ENCODE results near the gene AMMECR1L.

DNA sequence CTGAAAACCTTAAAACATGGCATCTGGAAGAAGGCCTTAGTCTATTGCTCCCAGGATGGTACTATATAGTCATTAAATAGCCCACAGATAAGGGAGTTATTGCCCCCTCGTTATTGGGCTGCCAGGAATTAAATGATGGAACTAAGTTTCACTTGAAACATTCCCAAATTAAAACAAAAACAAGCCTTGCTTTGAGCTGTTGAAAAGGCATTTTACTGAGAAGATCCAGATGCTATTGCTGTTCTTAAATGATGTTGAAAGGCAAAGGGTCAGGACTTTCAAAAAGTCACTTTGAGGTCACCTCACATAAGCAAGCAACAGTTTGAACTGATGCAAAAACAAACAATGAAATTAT lies 2.0 kb upstream of the AMMECR1L start:
- TF ChIP-seq RELA (IDR thresholded peaks at IDR 0.05; ENCODE audit: borderline replicate concordance, partially characterized antibody) (no peak), FOXM1 (IDR thresholded peaks at IDR 0.05; ENCODE audit: low read depth, low read length) (no peak), EGR1 (IDR thresholded peaks at IDR 0.05; ENCODE audit: borderline replicate concordance in 1 of 2, low read depth in 2 of 2, low read length in 2 of 2) (no peak), SMC3 (IDR thresholded peaks at IDR 0.05; ENCODE audit: borderline replicate concordance, low read length) (no peak), KAT2A (conservative IDR thresholded peaks at IDR 0.05; ENCODE audit: control insufficient read depth, low read depth, low read length) (no peak), NFYB (IDR thresholded peaks at IDR 0.05; ENCODE audit: insufficient read depth, low read depth, low read length) (no peak), CREM (IDR thresholded peaks at IDR 0.05; ENCODE audit: low read depth) (no peak), POLR2AphosphoS5 (IDR thresholded peaks at IDR 0.05; ENCODE audit: low read length) (no peak), EP300 (IDR thresholded peaks at IDR 0.05; ENCODE audit: borderline replicate concordance in 1 of 2, control insufficient read depth in 1 of 2, low read depth in 2 of 2, low read length in 2 of 2) (no peak)
- TF ChIP-seq, protein P1, sequence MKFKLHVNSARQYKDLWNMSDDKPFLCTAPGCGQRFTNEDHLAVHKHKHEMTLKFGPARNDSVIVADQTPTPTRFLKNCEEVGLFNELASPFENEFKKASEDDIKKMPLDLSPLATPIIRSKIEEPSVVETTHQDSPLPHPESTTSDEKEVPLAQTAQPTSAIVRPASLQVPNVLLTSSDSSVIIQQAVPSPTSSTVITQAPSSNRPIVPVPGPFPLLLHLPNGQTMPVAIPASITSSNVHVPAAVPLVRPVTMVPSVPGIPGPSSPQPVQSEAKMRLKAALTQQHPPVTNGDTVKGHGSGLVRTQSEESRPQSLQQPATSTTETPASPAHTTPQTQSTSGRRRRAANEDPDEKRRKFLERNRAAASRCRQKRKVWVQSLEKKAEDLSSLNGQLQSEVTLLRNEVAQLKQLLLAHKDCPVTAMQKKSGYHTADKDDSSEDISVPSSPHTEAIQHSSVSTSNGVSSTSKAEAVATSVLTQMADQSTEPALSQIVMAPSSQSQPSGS (IDR thresholded peaks at IDR 0.05; ENCODE audit: low read length) = no peak
- TF ChIP-seq, protein P2, sequence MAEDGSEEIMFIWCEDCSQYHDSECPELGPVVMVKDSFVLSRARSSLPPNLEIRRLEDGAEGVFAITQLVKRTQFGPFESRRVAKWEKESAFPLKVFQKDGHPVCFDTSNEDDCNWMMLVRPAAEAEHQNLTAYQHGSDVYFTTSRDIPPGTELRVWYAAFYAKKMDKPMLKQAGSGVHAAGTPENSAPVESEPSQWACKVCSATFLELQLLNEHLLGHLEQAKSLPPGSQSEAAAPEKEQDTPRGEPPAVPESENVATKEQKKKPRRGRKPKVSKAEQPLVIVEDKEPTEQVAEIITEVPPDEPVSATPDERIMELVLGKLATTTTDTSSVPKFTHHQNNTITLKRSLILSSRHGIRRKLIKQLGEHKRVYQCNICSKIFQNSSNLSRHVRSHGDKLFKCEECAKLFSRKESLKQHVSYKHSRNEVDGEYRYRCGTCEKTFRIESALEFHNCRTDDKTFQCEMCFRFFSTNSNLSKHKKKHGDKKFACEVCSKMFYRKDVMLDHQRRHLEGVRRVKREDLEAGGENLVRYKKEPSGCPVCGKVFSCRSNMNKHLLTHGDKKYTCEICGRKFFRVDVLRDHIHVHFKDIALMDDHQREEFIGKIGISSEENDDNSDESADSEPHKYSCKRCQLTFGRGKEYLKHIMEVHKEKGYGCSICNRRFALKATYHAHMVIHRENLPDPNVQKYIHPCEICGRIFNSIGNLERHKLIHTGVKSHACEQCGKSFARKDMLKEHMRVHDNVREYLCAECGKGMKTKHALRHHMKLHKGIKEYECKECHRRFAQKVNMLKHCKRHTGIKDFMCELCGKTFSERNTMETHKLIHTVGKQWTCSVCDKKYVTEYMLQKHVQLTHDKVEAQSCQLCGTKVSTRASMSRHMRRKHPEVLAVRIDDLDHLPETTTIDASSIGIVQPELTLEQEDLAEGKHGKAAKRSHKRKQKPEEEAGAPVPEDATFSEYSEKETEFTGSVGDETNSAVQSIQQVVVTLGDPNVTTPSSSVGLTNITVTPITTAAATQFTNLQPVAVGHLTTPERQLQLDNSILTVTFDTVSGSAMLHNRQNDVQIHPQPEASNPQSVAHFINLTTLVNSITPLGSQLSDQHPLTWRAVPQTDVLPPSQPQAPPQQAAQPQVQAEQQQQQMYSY (CRISPR knock-in tag; IDR thresholded peaks at IDR 0.05) = no peak
- TF ChIP-seq, protein P3, sequence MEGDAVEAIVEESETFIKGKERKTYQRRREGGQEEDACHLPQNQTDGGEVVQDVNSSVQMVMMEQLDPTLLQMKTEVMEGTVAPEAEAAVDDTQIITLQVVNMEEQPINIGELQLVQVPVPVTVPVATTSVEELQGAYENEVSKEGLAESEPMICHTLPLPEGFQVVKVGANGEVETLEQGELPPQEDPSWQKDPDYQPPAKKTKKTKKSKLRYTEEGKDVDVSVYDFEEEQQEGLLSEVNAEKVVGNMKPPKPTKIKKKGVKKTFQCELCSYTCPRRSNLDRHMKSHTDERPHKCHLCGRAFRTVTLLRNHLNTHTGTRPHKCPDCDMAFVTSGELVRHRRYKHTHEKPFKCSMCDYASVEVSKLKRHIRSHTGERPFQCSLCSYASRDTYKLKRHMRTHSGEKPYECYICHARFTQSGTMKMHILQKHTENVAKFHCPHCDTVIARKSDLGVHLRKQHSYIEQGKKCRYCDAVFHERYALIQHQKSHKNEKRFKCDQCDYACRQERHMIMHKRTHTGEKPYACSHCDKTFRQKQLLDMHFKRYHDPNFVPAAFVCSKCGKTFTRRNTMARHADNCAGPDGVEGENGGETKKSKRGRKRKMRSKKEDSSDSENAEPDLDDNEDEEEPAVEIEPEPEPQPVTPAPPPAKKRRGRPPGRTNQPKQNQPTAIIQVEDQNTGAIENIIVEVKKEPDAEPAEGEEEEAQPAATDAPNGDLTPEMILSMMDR (IDR thresholded peaks at IDR 0.05 in 2 of 3, conservative IDR thresholded peaks at IDR 0.05 in 1 of 3; ENCODE audit: control insufficient read depth in 2 of 3, extremely low read depth in 1 of 3, insufficient read depth in 1 of 3, low read depth in 3 of 3, low read length in 3 of 3) = no peak
